GM19351 (cell line): ENCODE measurements around the gene TPST1.
"Not testable (repeated sequence)": the region's sequence is repeated elsewhere in the genome, so short reads cannot be mapped to it uniquely, and the experiment has no call there.

Source experiments
- ATAC-seq: cut with Tn5 transposase; IDR thresholded peaks from one replicate; pipeline ENCODE4 v1.9.1; 2021; ENCODE audit warnings: mild to moderate bottlenecking, moderate library complexity; ENCODE audit not compliant: unreplicated experiment

The TPST1 gene

DNA sequence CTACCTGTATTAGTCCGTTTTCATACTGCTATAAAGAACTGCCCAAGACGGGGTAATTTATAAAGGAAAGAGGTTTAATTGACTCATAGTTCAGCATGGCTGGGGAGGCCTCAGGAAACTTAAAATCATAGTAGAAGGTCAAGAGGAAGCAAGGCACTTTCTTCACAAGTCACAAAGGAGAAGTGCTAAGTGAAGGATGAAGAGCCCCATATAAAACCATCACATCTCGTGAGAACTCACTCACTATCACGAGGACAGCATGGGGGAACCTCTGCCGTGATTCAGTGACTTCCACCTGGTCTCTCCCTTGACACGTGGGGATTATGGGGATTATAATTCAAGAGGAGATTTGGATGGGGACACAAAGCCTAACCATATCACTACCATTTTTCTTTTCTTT is 119.9 kb downstream of the TPST1 start:
- ATAC-seq = not testable (repeated sequence)

DNA sequence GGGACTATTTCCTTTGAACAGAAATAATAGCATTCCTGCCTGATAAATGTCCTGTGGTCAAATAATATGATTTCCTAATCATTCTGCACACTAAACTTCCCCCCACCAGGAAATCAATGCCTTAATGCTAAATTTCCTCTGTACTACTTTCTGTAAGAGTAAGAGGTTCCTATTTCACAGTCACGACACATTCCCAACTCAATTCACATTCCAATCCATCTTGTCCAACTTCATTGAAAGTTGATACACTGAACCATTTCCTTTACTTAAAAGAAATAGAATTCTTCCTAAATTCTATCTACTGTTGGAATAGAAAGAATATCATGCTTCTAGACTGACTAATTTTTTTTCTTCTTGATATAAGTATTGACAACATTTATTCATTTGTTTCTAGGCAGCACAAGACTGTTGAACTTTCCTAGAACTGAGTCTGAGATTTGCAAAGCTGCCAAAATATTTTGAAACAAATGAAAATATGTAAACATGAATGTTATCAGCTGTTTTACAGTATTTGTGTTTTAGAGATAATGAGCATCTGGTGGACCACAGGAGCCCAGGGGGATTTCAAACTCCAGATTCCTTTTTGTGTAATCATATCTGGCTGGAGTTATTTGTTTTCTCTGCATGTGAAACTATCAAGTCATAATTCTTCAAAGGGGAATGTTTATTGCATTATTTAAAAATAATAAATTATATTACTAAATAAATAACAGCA is 121.5 kb downstream of the TPST1 start:
- no peak for ATAC-seq

DNA sequence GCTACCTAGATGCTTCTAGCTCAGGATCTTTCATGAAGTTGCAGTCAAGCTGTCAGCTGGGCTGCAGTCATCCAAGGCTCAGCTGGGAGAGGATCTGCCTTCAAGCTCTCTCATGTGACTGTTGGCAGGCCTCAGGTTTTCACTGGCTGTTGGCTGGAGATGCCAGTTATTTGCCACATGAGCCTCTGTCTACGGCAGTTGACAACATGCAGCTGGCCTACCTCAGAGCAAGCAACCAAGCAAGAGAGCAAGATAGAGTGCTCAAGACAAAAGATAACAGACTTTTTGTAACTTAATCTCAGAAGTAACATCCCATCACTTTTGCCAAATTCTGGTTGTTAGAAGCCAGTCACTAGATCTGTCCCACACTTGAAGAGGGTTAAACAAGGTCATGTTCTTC is 125.8 kb downstream of the TPST1 start:
- no peak for ATAC-seq

DNA sequence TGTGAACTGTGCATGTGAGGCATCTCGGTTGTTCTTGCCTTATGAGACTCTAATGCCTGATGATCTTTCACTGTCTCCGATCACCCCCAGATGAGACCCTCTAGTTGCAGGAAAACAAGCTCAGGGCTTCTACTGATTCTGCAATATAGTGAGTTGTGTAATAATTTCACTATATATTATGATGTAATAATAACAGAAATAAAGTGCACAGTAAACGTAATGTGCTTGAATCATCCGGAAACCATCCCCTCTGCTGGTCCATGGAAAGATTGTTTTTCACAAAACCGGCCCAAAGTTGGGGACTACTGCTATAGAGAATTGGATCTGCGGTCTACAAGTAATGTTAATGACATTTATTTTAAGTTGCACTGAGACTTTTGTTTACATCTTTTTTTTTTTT is 126.7 kb downstream of the TPST1 start:
- ATAC-seq = no peak

DNA sequence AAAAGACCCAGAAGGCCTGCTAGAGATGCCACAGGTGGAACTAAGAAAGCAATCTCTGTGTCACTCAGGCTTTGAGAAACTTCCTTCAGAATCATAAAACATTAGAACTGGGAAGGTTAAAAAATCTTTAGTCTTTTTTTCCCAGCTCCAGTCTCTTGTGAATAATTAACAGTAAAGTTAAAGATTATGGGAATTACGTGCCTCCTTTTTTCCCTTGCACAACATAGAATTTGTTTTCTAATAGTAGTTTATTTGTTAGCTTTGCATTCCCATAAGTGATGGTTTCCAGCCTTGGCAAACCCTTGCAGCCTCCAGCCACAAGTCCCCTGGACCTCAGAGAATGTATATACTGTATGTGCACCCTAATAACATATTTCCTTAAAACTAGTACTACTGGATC is 128.3 kb downstream of the TPST1 start:
- ATAC-seq = no peak

DNA sequence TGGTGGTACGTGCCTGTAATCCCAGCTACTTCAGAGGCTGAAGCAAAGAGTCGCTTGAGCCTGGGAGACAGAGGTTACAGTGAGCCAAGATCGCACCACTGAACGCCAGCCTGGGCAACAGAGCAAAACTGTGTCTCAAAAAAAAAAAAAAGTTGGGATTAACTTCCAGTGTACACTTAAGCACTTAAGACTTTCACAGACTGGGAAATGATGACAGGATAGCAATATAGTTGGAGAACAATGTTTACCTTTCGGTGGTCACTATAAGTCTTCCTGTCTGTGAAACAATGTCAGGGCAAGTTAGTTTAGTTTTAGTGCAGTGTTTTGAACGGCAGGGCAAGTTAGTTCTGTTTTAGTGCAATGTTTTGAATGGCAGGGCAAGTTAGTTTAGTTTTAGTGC is 130.2 kb downstream of the TPST1 start:
- ATAC-seq = no peak

DNA sequence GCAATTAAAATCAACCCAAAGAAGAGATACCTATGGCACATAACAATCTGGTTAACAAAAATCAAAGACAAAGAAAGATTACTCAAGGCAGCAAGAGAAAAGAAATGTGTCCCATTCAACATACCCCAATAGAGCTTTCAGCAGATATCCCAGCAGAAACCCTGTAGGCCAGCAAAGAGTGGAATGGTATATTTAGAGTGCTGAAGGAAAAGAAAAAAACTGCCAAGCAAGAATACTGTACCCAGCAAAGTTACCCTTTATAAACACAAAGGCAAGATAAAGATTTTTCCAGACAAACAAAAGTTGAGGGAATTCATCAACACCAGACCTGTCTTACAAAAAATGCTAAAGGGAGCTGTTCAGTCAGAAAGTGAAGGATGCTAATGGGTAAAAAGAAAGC is 131.6 kb downstream of the TPST1 start:
- no peak for ATAC-seq

DNA sequence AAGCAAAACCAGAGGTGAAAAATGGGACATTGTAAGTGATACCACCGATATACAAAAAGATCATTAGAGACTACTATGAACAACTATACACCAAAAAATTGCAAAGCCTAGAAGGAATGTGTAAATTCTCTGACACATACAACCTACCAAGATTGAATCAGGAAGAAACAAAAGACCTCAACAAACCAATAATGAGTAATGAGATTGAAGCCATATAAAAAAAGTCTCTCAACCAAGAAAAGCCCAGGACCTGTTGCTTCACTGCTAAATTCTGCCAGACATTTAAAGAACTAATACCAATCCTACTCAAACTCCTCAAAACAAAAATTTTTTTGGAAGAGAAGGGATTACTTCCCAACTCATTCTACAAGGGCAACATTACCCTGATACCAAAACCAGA is 134.0 kb downstream of the TPST1 start:
- no peak for ATAC-seq

DNA sequence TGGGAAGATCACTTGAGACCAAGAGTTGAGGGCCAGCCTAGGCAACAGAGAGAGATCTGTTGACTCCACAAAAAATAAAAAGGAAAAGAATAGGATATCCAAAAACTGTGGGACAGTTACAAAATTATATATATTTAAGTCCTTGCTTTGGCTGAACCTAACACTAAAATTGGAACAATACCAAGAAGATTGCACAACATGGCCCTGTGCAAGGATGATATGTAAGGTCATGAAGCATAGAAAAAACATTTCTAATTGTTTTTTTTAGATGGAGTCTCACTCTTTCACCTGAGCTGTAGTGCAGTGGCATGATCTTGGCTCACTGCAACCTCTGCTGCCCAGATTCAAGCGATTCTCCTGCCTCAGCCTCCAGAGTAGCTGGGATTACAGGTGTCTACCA is 139.0 kb downstream of the TPST1 start:
- ATAC-seq = no peak

DNA sequence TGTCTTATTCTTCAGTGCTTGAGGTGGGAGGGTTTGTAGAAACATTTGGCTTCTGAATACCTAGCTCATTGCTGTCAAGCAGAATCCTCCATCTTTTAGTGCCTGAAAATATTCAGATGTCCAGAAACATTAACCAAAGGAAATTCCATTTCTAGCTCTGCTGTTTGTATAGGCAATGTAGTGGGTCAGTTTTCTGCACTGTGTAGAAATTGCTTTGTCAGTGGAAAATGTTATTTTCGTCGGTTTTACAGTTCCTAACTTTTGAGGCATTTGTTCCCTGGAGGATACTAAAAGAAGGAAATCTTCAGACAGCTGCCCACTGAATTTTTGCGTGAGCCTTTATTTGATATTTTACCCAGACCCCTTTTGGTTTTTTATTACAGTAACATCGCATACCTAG is 143.4 kb downstream of the TPST1 start:
- ATAC-seq = no peak

DNA sequence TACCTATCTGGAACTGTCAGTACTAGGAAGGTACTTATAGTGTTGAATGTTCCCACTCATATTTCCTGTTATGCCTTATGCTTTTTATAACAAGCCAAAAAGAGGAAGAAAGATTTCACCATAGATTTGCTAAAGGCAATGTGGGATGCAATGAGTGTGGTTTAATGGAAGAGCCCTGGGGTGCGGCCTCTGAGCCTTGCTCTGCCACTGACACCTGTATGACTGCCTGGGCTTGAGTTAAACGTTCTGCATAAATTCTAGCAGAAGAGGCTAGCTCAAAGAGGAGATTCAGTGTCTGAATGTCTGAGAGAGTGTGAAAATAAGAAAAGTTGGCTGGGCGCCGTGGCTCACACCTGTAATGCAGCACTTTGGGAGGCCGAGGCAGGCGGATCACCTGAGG is 143.8 kb downstream of the TPST1 start:
- no peak for ATAC-seq

DNA sequence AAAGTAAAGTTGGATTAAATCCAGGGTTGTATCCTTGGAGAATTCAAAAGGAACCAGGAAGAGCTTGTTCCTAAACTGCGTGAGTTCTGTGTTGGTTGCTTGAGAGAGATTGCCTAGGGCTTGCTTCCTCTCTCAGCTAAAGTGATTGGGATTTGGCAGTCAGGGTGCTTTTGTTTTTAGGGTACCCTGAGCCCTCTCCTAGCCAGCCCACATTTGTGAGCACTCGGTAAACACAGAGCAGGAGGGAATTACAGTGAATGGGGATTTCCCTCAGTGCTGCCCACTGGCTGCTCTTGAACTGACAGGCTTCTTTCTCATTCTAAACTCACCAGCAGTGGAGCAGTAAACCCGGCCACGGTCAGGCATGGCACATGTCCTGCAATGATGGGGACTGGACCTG is 146.9 kb downstream of the TPST1 start:
- ATAC-seq = no peak

DNA sequence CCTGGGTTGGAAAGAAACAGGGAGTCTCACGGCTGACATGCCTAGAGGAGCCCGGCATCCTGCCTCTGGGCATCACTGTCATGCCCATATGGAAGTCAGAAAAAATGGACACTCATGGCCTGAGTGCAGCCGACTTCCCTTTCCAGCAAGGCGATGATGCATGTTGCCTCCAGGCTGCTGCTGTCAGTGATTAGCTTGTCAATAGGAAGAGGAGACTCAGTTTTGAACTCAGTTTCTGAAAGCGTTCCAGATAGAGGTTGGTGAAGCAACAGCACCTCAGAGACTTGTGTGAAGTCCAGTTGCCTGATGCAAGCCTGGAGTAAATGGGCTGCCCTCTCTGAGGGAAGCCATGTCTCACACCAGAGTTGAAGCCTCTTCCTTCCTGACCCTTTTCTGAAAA is 148.4 kb downstream of the TPST1 start:
- ATAC-seq = no peak

DNA sequence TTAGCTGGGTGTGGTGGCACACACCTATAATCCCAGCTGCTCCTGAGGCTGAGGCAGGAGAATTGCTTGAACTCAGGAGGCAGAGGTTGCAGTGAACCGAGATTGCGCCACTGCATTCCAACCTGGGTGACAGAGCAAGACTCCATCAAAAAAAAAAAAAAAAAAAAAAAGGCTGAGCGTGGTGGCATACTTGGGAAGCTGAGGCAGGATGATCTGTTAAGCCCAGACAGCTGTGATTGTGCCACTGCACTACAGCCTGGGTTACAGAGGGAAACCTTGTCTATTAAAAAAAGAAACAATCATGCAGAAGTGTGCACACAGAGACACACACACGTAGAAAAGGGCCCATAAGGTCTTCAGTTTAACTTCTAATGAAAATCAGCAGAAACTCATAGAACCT is 150.6 kb downstream of the TPST1 start:
- ATAC-seq = no peak

DNA sequence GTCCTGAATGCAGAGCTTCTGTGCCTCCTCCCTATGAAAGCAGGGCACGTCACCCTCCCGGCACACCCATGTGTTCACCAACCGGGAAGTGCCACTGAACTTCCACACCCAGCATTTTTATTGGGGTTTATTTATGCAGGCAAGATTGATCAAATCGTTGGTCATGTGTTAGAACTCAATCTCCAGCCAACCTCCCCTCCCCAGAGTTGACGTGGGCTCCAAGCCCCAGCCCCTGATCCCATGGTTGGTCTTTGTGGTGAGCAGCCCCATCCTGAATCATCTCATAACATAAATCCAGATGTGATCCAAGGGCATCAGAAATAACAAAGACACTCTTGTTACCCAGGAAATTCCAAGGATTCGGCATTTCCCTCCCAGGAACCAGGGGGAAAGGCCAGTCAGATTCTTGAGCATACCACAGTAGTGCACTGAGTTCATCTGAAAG is 151.2 kb downstream of the TPST1 start:
- no peak for ATAC-seq

DNA sequence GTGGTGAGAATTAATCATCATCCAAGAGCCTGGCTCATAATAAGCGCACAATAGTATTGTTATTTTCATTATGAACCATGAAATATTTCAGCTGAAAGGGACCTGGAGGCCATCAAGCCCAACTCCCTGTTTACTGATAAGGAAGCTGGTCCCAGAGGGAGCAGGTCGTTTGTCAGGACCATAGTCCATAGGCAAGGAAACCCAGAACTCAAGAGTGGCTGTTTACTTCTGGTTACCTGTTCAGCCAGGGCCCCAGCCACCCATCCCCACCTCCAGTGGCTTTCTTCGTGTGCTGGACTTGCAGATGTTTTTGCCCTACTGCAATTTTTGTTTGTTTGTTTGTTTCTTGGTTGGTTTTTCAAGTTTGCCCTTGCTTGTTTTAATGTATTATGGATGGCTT is 152.0 kb downstream of the TPST1 start:
- ATAC-seq = no peak

DNA sequence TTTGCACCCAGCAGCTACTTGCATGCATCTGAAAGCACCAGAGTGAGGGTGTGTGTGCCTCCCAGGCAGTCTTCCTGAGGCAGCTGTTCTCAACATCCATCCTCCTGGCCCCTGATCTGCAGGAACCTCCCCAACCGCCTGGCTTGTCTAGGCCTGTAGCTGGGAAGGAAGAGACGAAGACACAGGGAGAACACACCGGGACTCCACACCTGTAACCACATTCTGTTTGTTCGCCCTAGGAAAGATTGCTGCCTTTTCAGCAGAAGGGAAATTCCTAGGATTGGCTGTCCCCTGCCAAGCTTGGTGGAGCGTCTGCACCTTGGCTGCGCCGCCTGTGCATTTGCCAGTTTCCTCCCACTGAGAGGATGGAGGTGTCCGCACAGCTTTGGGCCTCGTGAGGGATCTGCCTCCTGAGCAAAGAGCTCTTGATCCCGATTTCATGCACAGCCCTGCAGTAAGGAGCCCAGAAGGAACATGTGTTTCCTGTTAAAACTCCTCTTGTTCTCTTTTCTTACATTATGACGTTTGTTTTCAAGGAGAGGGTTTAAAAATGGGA is 154.6 kb downstream of the TPST1 start:
- ATAC-seq = no peak

DNA sequence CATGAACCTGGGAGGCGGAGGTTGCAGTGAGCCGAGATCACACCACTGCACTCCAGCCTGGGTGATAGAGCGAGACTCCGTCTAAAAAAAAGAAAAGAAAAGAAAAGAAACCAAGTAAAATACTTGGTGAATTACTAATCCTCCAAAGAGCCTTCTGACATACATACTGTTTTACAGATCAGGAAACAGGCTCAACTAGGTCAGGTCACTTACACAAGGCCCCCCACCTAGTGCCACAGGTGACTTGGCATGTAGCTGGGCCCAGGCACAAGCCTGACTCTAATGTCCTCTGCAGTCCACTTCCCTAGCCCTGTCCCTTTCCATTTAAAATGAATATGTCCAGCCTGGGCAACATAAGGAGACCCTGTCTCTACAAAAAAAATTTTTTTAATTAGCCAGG is 157.0 kb downstream of the TPST1 start:
- ATAC-seq = no peak

DNA sequence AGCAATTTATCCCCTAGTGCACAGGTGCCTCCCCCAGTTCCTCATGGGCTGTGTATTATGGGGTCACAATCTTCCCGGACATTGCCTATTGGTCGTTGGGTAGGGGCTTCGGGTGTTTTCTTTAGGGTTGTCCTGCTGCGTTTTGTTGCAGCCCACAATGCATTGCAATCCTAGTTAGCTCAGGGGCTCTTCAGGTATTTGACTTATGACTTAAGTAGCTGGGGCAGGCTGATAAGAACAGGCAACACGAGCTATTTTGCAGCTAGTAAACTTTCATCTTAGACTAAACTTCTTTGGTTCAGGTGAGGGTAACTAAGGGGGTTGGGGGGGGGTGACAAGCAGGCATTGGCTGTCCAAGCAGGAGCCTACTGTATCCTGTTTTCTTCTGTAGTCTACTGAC is 158.5 kb downstream of the TPST1 start:
- ATAC-seq = no peak

DNA sequence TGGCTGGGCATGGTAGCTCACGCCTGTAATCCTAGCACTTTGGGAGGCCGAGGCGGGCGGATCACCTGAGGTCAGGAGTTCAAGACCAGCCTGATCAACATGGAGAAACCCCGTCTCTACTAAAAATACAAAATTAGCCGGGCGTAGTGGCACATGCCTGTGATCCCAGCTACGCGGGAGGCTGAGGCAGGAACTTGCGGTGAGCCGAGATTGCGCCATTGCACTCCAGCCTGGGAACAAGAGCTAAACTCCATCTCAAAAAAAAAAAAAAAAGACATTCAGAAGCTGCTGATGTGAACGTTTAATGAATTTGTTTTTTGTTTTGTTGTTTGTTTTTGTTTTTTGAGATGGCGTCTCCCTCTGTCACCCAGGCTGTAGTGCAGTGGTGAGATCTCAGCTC is 159.9 kb downstream of the TPST1 start:
- ATAC-seq = not testable (repeated sequence)

DNA sequence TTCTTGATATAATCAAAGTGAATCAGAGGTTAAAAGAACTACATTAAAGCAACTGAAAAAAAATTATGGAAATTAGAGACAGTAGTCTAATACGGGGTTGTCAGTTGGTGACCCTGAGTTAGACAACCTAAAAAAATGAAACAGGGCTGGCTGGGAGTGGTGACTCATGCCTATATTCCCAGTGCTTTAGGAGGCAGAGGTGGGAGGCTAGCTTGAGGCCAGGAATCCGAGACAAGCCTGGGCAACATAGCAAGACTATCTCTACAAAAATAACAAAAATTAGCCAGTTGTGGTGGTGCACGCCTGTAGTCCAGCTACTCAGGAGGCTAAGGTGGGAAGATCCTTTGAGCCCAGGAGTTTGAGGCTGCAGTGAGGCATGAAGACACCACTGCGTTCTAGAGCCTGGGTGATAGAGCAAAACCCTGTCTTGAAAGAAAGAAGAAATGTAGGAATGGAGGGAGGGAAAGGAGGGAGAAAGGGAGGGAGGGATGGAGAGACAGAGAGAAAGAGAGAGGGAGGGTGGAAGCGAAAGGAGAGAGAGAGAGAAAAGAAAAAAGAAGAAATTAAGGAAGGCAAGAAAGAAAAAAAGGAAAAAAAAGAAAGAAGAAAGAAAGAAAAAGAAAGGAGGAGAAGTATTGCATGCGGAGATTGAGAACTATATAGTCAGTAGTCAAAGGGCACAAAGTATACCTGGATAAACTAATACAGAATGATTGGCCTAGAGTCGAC is 166.1 kb downstream of the TPST1 start:
- ATAC-seq = no peak

DNA sequence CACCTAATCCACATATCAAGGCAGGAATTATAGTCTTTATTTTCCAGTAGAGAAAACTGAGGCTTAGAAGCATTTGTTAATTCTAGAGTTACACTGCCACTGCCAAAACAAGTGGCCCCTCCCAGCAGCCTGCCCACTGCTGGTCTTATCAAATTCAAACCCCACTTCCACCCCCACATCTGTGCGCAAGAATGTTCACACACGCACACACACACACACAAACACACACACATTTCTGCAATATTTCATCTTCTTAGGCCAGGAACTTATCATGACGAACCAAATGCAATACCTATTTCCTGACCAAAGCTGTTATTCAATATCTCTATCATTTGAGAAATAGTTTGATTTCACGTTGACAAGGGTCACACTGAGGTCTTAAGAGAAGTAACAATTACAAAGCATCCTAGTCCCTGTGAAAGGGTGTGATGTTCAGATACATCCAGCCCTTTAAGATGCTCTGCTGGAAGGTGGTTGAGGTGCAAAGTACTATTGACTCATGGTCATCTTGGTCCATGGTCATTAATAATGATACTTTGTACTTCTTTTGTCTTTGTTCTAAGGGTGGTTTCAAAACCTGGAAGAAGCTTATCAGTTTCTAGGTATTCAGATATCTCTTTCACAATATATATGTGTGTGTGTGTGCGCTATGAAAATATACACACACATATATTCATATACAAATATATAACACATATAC is 169.2 kb downstream of the TPST1 start:
- ATAC-seq = not testable (repeated sequence)
